Central memory CD8-positive, alpha-beta T cell (primary cell): ENCODE results near the gene CNGB1.
A peak's percentile ranks its signal among the peaks of the same experiment; 100 is the strongest.

ENCODE experiments used
- ATAC-seq: fragments of 150-1000 bp; cut with Tn5 transposase; replicated peaks from 2 replicates; pipeline ENCODE4 v1.10.0; 2022; ENCODE audit warnings: mild to moderate bottlenecking, moderate FRiP score, moderate number of reproducible peaks; ENCODE audit not compliant: poor library complexity, severe bottlenecking; ENCODE audit errors: extremely low read depth
- DNase-seq, 2 donors: peaks; one replicate each; pipeline ENCODE4 v3.0.0; 2021; ENCODE audit warnings: low spot score in 2 of 2
- H3K27ac Mint-ChIP-seq: one replicate; pipeline ENCODE4 v1.8.0; 2022; ENCODE audit warnings: low read depth, mild to moderate bottlenecking, moderate library complexity, mixed read lengths
- H3K27me3 Mint-ChIP-seq: one replicate; pipeline ENCODE4 v1.8.0; 2022; ENCODE audit warnings: mixed read lengths
- H3K36me3 Mint-ChIP-seq: one replicate; pipeline ENCODE4 v1.8.0; 2022; ENCODE audit warnings: mild to moderate bottlenecking, moderate library complexity, mixed read lengths; ENCODE audit not compliant: insufficient read depth
- H3K4me1 Mint-ChIP-seq: one replicate; pipeline ENCODE4 v1.8.0; 2022; ENCODE audit warnings: mixed read lengths
- H3K4me3 Mint-ChIP-seq: one replicate; pipeline ENCODE4 v1.8.0; 2022; ENCODE audit warnings: mild to moderate bottlenecking, moderate library complexity, mixed read lengths
- H3K9me3 Mint-ChIP-seq: one replicate; pipeline ENCODE4 v1.8.0; 2022; ENCODE audit warnings: mixed read lengths

Gene CNGB1

DNA sequence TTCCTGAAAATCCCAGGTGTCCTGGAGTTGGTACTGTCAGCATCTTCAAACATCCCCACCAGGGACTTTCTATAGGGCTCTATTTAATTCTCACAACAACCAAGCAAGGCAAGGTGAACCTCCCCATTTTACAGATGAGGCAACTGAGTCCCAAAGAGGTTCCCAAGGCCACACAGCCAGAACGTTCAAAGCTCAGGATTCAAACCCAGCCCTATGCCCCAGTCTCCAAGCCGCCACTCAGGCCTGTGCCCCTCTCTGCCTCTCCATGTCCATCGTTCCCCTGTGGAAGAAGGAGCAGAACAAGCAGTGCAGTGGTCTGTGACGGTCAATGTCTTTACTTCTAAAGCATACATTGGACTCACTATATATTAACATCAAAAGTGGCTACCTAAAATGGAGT lies 23.4 kb upstream of the CNGB1 start:
- H3K27me3 Mint-ChIP-seq = no peaks in the 10 kb centered on the region
- H3K9me3 Mint-ChIP-seq = no peaks in the 10 kb centered on the region
- no peak for DNase-seq
- H3K4me1 Mint-ChIP-seq = peaks cover 49% of the 10 kb centered on the region
- H3K36me3 Mint-ChIP-seq = peaks cover 27% of the 10 kb centered on the region
- H3K27ac Mint-ChIP-seq = peak overlapping the region; percentile 85
- peak overlapping the region; percentile 45 for H3K4me3 Mint-ChIP-seq
- ATAC-seq = no peak

DNA sequence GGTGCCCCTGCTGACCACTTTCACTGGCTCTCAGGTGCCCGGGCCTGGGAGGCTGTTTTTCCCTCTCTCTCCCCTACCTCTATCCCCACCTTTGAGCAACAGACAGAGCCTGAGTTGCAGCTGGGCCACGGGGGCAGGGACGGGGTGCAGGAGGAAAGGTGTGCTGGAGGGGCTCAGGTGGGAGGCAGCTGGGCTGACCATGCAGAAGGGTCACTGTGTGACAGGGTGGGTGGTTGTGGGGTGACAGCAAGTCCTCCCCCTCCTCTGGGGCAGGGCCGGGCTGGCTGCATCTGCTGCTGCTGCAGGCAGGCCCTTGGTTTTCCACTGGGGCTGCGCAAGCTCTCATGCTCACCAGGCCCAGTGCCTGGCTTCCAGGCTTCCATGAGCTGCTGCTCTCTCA lies 23.0 kb upstream of the CNGB1 start:
- Mint-ChIP-seq H3K4me3 (no peak overlapping the region), H3K4me1 (peaks cover 44% of the 10 kb centered on the region), H3K27ac (peak overlapping the region; percentile 85), H3K36me3 (peaks cover 25% of the 10 kb centered on the region), H3K27me3 (no peaks in the 10 kb centered on the region), H3K9me3 (no peaks in the 10 kb centered on the region)
- ATAC-seq = no peak
- no peak for DNase-seq

DNA sequence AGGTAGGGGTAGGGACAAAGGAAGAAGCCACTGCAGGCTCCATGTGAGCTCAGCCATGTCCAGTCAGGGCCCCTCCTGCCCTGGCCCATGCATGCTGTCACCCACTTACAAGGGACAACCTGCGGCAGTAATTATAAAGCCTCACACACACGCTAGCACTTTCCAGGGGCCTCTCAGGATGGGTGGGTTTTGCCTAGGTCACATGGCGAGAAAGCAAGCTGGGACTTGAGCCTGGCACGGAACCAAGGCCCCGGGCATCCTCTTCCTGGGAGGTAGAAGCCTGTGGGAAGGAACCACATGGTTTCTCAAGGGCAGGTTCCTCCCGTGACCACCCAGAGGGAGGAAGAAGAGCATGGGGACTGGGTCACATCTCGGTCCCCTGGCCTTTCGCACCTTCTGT lies 22.5 kb upstream of the CNGB1 start:
- Mint-ChIP-seq H3K27me3 (no peaks in the 10 kb centered on the region), H3K4me1 (peaks cover 40% of the 10 kb centered on the region), H3K4me3 (no peak overlapping the region), H3K36me3 (peaks cover 24% of the 10 kb centered on the region), H3K9me3 (no peaks in the 10 kb centered on the region), H3K27ac (no peak overlapping the region)
- no peak for DNase-seq
- ATAC-seq = no peak

DNA sequence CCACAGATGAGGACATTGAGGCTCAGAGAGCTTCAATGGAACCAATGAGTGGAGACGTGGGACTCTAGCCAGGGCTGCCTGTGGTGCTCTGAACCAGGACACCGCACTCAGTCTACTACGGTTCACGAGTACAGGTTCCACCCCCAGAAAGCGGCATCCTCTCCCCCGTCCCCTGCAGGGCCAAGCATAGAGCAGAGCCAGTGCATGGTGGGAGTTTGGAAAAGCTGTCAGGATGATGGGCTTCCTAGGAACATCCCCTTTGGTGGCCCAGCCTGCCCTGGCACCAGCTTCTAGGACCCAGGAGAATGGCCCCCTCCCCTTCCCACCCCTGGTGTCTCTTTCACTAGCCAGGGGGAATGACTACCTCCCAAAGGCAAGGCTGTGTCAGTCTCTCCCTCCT lies 21.2 kb upstream of the CNGB1 start:
- ATAC-seq (no peak), DNase-seq (no peak)
- peaks cover 26% of the 10 kb centered on the region for H3K4me1 Mint-ChIP-seq
- peaks cover 11% of the 10 kb centered on the region for H3K36me3 Mint-ChIP-seq
- H3K27me3 Mint-ChIP-seq = no peaks in the 10 kb centered on the region
- no peak overlapping the region for H3K4me3 Mint-ChIP-seq
- H3K9me3 Mint-ChIP-seq = no peaks in the 10 kb centered on the region
- H3K27ac Mint-ChIP-seq = no peak overlapping the region

DNA sequence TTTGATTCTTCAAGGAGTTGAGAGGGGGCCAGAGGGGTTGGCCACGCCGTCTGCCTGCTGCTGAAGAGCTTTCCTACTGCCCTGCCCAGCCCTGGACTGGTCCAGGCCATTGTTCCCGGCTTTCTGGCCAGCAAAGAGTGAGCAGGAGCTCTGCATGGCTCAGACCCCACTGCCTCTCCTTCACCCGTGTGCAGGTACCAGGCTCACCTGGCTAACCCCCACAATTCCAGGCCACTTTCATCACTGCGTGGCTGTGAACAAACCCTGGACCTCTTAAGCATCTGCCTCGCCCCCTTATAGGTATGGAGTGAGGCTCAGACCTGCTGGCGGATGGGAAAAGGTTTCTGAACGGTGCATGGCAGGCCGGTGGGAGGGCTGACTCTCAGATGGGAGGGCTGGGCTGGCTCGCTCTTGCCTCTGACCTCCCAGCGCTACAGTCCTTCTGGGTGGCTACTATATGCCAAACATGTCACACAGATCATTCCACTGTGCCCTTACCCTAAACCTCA lies 20.7 kb upstream of the CNGB1 start:
- H3K27me3 Mint-ChIP-seq = no peaks in the 10 kb centered on the region
- H3K27ac Mint-ChIP-seq = no peak overlapping the region
- no peaks in the 10 kb centered on the region for H3K9me3 Mint-ChIP-seq
- H3K36me3 Mint-ChIP-seq = peaks cover 10% of the 10 kb centered on the region
- ATAC-seq (no peak), DNase-seq (no peak)
- no peak overlapping the region for H3K4me3 Mint-ChIP-seq
- peaks cover 26% of the 10 kb centered on the region for H3K4me1 Mint-ChIP-seq

DNA sequence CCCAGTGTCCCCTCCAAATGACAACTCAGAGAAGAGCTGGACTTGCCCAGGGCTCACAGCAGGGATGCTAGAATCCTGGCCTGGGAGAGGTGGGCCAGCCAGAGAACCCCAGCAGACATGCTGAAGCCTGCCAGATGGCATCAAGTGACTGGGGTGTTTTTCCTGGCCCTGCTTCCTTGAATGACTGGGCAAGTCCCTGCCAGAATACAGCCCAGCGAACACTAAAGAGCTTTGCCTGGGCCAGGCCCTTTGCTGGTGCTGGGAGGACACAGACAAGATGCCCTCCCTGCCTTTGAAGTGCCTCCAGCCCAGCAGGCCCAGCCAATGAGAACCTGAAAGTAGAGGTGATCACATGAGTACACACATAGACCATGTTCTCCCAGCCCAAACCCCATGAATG lies 18.0 kb upstream of the CNGB1 start:
- H3K9me3 Mint-ChIP-seq = no peaks in the 10 kb centered on the region
- ATAC-seq = no peak
- no peak for DNase-seq
- H3K27me3 Mint-ChIP-seq = no peaks in the 10 kb centered on the region
- H3K27ac Mint-ChIP-seq = no peak overlapping the region
- H3K4me1 Mint-ChIP-seq = peaks cover 12% of the 10 kb centered on the region
- peaks cover 5% of the 10 kb centered on the region for H3K36me3 Mint-ChIP-seq
- H3K4me3 Mint-ChIP-seq = no peak overlapping the region

DNA sequence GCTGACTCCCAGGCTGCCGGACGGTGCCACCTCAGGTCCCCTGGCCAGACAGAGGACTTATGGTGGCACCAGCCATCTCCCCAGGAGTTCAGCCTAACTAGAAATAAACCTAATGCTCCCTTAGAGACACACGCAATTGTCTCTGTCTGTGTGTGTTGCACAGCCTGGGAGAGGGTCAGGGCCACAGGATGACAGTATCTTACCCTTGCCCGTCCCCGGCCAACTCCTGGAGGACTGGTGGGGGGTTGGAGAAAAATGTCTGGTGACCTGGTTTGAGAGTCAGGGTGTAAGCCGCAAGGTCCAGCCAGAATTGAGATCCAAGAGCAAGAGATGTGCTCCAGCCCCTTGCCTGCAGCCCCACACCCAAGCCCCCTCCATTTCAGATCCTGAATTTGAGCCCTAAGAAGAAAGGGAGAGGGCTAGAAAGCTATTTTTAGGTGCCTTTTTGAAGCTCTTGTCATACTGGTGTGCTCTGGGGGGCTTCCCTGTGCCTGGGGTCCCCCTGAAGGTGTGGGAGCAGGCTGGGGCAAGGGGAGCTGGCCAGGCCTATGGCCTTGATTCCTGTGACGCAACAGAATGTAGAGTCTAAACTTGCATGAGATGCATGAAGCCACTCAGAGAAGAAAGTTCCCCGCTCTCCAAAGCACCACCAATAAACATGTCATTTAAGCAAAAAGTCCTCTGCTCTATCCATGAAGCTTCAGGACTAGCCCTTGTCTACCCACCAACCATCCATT lies 16.7 kb upstream of the CNGB1 start:
- Mint-ChIP-seq H3K9me3 (no peaks in the 10 kb centered on the region), H3K4me3 (no peak overlapping the region), H3K27ac (no peak overlapping the region), H3K36me3 (peaks cover 4% of the 10 kb centered on the region), H3K4me1 (peaks cover 8% of the 10 kb centered on the region), H3K27me3 (no peaks in the 10 kb centered on the region)
- ATAC-seq = no peak
- no peak for DNase-seq

DNA sequence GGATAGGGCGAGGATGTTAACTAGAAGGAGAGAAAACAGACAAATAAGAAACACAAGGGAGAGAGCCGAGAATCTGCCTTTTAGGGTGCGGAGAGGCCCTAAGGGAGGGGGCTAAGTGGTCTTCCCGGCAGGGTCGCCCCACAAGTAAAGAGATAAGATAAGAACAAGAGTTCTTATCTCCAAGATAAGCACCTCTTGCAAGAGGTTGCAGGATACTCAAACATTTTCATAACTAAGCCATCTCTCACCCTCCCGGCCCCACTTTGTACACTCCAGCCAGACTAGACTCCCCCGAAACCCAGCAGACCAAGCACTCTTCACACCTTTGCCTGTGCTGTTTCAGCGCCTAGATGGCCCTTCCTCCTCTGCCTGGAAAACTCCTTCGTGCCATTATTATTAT lies 15.3 kb upstream of the CNGB1 start:
- Mint-ChIP-seq H3K27ac (no peak overlapping the region), H3K36me3 (peaks cover 2% of the 10 kb centered on the region), H3K4me3 (peak overlapping the region; percentile 31), H3K9me3 (no peaks in the 10 kb centered on the region), H3K4me1 (peaks cover 5% of the 10 kb centered on the region), H3K27me3 (no peaks in the 10 kb centered on the region)
- DNase-seq (no peak), ATAC-seq (no peak)

DNA sequence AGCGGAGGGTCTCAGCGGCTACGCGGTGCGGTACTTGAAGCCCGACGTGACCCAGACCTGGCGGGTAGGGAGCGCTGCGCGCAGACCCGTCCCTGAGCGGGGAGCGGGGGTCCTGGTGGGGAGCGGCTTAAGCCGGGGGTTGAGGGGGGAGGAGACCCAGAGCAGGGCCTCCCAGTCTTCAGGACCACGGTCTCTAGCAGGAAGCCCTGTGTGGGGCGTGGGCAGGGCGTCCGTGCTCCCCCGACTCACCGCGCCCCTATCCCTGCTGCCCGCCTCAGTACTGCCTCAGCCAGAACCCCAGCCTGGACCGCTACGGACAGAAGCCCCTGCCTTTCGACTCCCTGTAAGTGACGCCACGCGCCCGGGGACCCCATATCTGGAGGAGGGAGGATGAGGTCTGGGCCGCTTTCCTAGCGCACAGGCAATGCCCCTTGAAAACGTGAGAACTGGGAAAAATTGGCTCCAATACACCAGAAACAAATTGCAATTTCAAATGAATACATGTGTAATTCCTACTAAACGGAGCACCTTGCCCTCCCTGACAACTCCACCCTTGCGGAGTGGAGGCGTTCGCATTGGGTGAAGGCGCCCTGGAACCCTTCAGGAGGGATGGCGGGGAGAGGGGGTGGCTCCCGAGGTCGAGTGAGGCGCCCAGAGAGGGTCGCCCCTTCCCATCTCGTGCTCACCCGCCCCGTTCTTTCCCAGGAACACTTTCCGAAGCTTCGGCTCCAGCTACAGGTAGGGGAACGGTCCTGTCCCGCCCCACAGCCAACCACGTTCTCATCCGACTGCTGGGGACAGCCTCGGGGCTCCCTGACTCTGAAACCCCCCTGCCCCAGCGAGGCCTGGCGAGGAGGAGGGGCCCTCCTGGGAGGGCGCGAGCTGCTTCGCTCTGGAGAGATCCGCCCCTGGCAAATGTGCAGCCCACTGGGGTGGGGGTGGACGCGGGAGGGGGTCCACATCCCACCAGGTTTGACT lies 14.6 kb upstream of the CNGB1 start:
- Mint-ChIP-seq H3K27me3 (no peaks in the 10 kb centered on the region), H3K36me3 (peaks cover 2% of the 10 kb centered on the region), H3K4me3 (peak overlapping the region; percentile 81), H3K27ac (peak overlapping the region; percentile 34), H3K9me3 (no peaks in the 10 kb centered on the region), H3K4me1 (peaks cover 5% of the 10 kb centered on the region)
- DNase-seq (no peak), ATAC-seq (peak; percentile 62)

DNA sequence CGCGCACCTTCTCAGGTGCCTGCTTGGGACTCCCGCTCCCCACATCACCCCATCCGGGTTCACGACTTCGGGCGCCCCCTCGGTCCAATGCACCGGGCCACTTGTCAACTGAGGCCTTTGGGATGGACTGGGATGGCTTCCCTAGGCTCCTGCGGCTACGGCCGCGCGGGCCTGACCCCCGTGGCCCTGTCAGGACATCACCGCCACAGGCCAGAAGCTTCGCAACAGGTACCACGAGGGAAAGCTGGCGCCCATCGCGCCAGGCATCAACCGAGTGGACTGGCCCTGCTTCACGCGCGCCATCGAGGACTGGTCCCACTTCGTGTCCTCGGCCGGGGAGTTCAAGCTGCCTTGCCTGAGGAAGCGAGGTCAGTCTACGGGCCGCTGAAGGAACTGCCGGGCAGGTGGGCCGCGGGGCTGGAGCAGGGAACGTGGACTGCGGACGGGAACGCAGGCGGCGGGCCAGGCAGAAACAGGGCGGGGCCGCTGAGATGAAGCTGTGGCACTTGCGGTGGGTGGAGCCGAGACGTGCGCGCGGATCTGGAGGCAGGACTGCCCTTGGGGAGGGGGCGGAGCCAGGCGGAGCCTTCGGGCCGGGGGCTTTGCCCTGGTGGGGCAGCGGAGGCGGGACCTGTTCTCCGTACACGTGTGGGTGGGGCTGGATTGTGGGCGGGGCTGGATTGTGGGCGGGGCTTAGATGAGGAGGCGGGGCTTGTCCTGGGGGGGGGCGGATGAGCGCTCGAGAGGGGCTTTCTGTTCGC lies 13.7 kb upstream of the CNGB1 start:
- Mint-ChIP-seq H3K36me3 (peaks cover 2% of the 10 kb centered on the region), H3K4me1 (peaks cover 5% of the 10 kb centered on the region), H3K27me3 (no peaks in the 10 kb centered on the region), H3K4me3 (peak overlapping the region; percentile 81), H3K9me3 (no peaks in the 10 kb centered on the region), H3K27ac (peak overlapping the region; percentile 34)
- ATAC-seq (peak; percentile 88), DNase-seq (peak; percentile 73 to 82)

DNA sequence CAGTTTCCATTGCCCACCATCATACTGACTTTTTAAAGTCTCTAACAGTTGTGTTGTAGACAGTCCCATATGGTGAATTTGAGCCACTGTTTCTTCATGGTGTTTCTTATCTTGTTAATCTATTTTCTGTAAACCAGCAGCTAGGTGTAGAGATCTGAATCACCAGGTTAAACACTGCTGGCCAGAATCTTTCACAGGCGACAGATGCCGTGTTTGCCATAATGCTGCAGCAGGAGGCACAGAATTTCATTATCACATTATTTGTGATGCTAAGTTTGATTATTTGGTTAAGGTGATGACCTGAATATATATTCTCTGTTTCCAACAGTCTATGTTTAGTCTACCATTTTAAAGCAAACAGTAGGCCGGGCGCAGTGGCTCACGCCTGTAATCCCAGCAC lies 11.5 kb upstream of the CNGB1 start:
- peaks cover 2% of the 10 kb centered on the region for H3K36me3 Mint-ChIP-seq
- H3K27me3 Mint-ChIP-seq = no peaks in the 10 kb centered on the region
- no peak overlapping the region for H3K27ac Mint-ChIP-seq
- no peaks in the 10 kb centered on the region for H3K9me3 Mint-ChIP-seq
- ATAC-seq (no peak), DNase-seq (no peak)
- H3K4me3 Mint-ChIP-seq = no peak overlapping the region
- H3K4me1 Mint-ChIP-seq = peaks cover 5% of the 10 kb centered on the region

DNA sequence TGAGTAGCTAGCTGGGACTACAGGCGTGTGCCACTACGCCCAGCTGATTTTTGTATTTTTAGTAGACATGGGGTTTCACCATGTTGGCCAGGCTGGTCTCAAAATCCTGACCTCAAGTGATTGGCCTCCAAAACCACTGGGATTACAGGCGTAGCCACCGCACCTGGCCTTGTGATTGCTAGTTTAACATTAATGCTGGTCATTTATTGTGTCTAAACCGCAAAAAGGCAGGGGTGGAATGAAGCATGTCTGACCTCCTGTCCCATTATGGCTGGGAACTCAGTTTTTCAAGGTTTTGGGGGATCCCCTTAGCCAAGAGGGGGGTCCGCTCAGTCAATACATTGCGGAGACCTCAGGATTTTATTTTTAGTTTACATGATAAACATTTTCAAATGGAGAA lies 10.7 kb upstream of the CNGB1 start:
- no peaks in the 10 kb centered on the region for H3K9me3 Mint-ChIP-seq
- no peak overlapping the region for H3K4me3 Mint-ChIP-seq
- no peak for DNase-seq
- H3K4me1 Mint-ChIP-seq = peaks cover 5% of the 10 kb centered on the region
- no peaks in the 10 kb centered on the region for H3K27me3 Mint-ChIP-seq
- H3K27ac Mint-ChIP-seq = no peak overlapping the region
- no peak for ATAC-seq
- peaks cover 2% of the 10 kb centered on the region for H3K36me3 Mint-ChIP-seq
